GM12878 (cell line): ENCODE data around the gene CRYBG3. TPM values are rescaled to one million over a fixed set of nuclear protein-coding genes. Genes with fewer than 3 reads are reported as not detected.

Experiments
- ATAC-seq: fragments of 200-7000 bp; cut with Tn5 transposase; 3 replicates; pipeline ENCODE4 v1.9.1; 2020; ENCODE audit warnings: mild to moderate bottlenecking, moderate library complexity
- BruUV-seq: library from RNA; stranded (reverse); fragments of 400-500 nt; replicated peaks from 2 replicates; lab custom pipeline; 2021; lab: Mats Ljungman, UMichigan
- CTCF ChIA-PET: fragments of 300-600 bp; sonication (Branson Sonifier 250); formaldehyde crosslinking; extraction: SDS; loops from one replicate; lab custom pipeline; 2021; ENCODE audit warnings: inconsistent platforms; lab: Yijun Ruan, JAX
- POLR2A ChIA-PET: fragments of 350-600 bp; formaldehyde crosslinking; extraction: SDS; loops from one replicate; lab custom pipeline; 2021; ENCODE audit warnings: inconsistent platforms; lab: Charles Lee
- RAD21 ChIA-PET: fragments of 300-600 bp; sonication (Branson Sonifier 250); formaldehyde crosslinking; loops from one replicate; lab custom pipeline; 2023; ENCODE audit warnings: antibody characterized with exemption; ENCODE audit not compliant: unreplicated experiment; lab: Charles Lee
- SMC1A ChIA-PET: fragments of 300-600 bp; sonication (Branson Sonifier 250); formaldehyde crosslinking; loops from one replicate; lab custom pipeline; 2023; ENCODE audit not compliant: unreplicated experiment, uncharacterized antibody; lab: Charles Lee
- DNase-seq: peaks from one replicate; pipeline ENCODE4 v3.0.0-alpha.2; 2011; ENCODE audit warnings: low read depth, low spot score
- FAIRE-seq: peaks from 3 replicates; lab custom pipeline; 2011; peaks lifted over from hg19 to GRCh38; lab: Jason Lieb, UNC
- H2AFZ ChIP-seq: 2 replicates; pipeline ENCODE4 v1.6.0; 2011; ENCODE audit warnings: low read depth, low read length, control low read depth; ENCODE audit not compliant: control insufficient read depth
- H3K27ac ChIP-seq: 2 replicates; pipeline ENCODE4 v1.5.1; 2011; ENCODE audit warnings: control low read depth; ENCODE audit not compliant: control insufficient read depth, insufficient read depth
- H3K27me3 ChIP-seq, 2 experiments: replicated peaks in 1 of 2; 2 replicates each; pipeline versions ENCODE4 v1.6.0 to v1.6.1; 2011; ENCODE audit warnings: low read length in 1 of 2; ENCODE audit not compliant: control insufficient read depth in 2 of 2, insufficient read depth in 2 of 2
- H3K36me3 ChIP-seq, 2 experiments: 2 replicates each; pipeline ENCODE4 v1.5.1; 2011; ENCODE audit warnings: low read length in 1 of 2; ENCODE audit not compliant: control insufficient read depth in 2 of 2, insufficient read depth in 2 of 2
- H3K4me1 ChIP-seq: 2 replicates; pipeline ENCODE4 v1.6.1; 2011; ENCODE audit warnings: mild to moderate bottlenecking, low read length, moderate library complexity, mixed read lengths; ENCODE audit not compliant: control insufficient read depth, insufficient read depth
- H3K4me2 ChIP-seq: 2 replicates; pipeline ENCODE4 v1.6.0; 2011; ENCODE audit warnings: control low read depth; ENCODE audit not compliant: control insufficient read depth, insufficient read depth
- H3K4me3 ChIP-seq: fragments of 200-600 bp; sonication (generic); 2 replicates; pipeline ENCODE4 v1.5.1; 2016
- H3K79me2 ChIP-seq: 2 replicates; pipeline ENCODE4 v1.6.0; 2011; ENCODE audit warnings: low read length; ENCODE audit not compliant: control insufficient read depth, insufficient read depth
- H3K9ac ChIP-seq: 2 replicates; pipeline ENCODE4 v1.8.0; 2011; ENCODE audit warnings: low read length, control low read depth, mixed read lengths; ENCODE audit not compliant: control insufficient read depth, insufficient read depth
- H3K9me3 ChIP-seq: replicated peaks from 3 replicates; pipeline ENCODE4 v1.5.1; 2011; ENCODE audit warnings: mild to moderate bottlenecking, low read length; ENCODE audit not compliant: control insufficient read depth, insufficient read depth
- H4K20me1 ChIP-seq: 2 replicates; pipeline ENCODE4 v1.6.0; 2011; ENCODE audit not compliant: control insufficient read depth, insufficient read depth
- MTA2 ChIP-seq: fragments of 450-650 bp; IDR thresholded peaks from 2 replicates; pipeline ENCODE4 v1.6.1; 2016; ENCODE audit warnings: low read depth, mild to moderate bottlenecking, moderate library complexity
- MYB ChIP-seq: fragments of 150-350 bp; IDR thresholded peaks from 2 replicates; pipeline ENCODE4 v1.6.1; 2014; ENCODE audit warnings: mild to moderate bottlenecking, low read depth, low read length, borderline replicate concordance
- POLR2AphosphoS5 ChIP-seq: IDR thresholded peaks from 2 replicates; pipeline ENCODE4 v1.6.1; 2011; ENCODE audit warnings: mild to moderate bottlenecking, low read length, inconsistent platforms
- SMARCA5 ChIP-seq: fragments of 450-650 bp; IDR thresholded peaks from 2 replicates; pipeline ENCODE4 v1.6.1; 2017; ENCODE audit warnings: mild to moderate bottlenecking
- SP1 ChIP-seq: IDR thresholded peaks from one replicate; pipeline ENCODE4 v1.6.1; 2011; ENCODE audit warnings: low read depth, low read length
- STAT1 ChIP-seq: fragments of 450-650 bp; conservative IDR thresholded peaks from 2 replicates; pipeline ENCODE4 v1.6.1; 2014; ENCODE audit warnings: antibody characterized with exemption, mild to moderate bottlenecking
- ZBED1 ChIP-seq: IDR thresholded peaks from 2 replicates; pipeline ENCODE4 v1.6.1; 2016; ENCODE audit warnings: borderline replicate concordance
- ZZZ3 ChIP-seq: IDR thresholded peaks from 2 replicates; pipeline ENCODE4 v1.6.1; 2011; ENCODE audit warnings: low read depth; ENCODE audit not compliant: control insufficient read depth, insufficient read length
- WGBS: methylation state at CpG from one replicate; pipeline ENCODE4 v1.1.6; 2016; ENCODE audit warnings: low lambda C conversion rate; ENCODE audit not compliant: insufficient replicate concordance, insufficient coverage; ENCODE audit errors: missing lambda C conversion rate; 5-methylcytosine and 5-hydroxymethylcytosine counted together
- in situ Hi-C: fragments of 300-500 bp; cut with MboI; formaldehyde crosslinking; loops from 9 replicates; pipeline ENCODE4 v1.14.3; 2018; ENCODE audit warnings: mixed read lengths
- intact Hi-C: fragments of 100-400 bp; cut with micrococcal nuclease; formaldehyde crosslinking; loops from one replicate; pipeline ENCODE4 v1.14.2; 2022; ENCODE audit not compliant: unreplicated experiment
- polyA plus RNA-seq, 11 experiments: library from polyadenylated mRNA; depleted of rRNA in 4 of 11; unstranded in 6 of 11; stranded (reverse) in 5 of 11; fragments of >200 nt; fragmentation: Nextera tagmentation in 4 of 11; fragmentation: Illumina TruSeq in 1 of 11; extraction: Ambion mirVana in 4 of 11; extraction: Trizol in 1 of 11; gene quantifications; 1 replicate in 1 of 11; 2 replicates in 10 of 11; pipeline versions ENCODE4 v1.2.1 to v1.2.3, GENCODE V29; 2011 to 2016; ENCODE audit warnings: inconsistent platforms in 2 of 11, missing spikeins in 2 of 11, low read depth in 1 of 11
- total RNA-seq, 4 experiments: library from RNA; depleted of rRNA in 3 of 4; stranded (reverse); fragments of >200 nt in 3 of 4; fragmentation: Illumina TruSeq in 1 of 4; extraction: Trizol in 1 of 4; gene quantifications; 2 replicates each; pipeline versions ENCODE4 v1.2.1 to v1.2.3, GENCODE V29; 2013 to 2021
- TF ChIP-seq, protein P1 (sequence below): IDR thresholded peaks from 2 replicates; pipeline ENCODE4 v1.6.1; 2012; ENCODE audit warnings: improper control_type of control experiment, low read depth, low read length; ENCODE audit not compliant: insufficient replicate concordance
- TF ChIP-seq, protein P2 (sequence below): fragments of 450-650 bp; IDR thresholded peaks from 2 replicates; pipeline ENCODE4 v1.6.1; 2017; ENCODE audit warnings: mild to moderate bottlenecking, moderate library complexity

The CRYBG3 gene
- total and polyA plus RNA-seq, 10 of the 15 experiments (the other 5 are each of a cell fraction or from before 2014, with no cell fraction given), result 0.11 to 5.4 (median 1.6) TPM

DNA sequence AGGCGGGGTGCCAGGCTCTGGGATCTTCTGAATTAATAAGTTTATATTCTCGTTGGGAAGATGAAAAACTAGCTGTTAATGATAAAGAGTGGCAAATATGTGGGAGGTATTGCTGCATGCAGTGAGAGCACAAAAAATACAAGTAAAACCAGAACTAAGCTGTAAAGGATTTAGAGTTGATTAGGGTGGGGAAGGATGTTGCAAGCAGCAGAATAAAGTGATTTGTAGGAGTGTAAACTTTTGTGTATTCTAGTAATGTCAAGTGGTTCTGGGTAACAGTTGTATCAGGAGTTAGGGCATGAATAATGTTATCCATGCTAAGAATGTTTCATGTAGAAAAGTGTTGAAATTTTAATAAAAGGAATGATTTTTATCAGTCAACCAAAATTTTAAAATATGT, 18.1 kb downstream of the CRYBG3 start:
- ChIA-PET SMC1A (interaction anchor here (1.5 kb wide), 1 partner anchor 13 kb away, joined by 3 read pairs; no protein-coding TSS in a partner anchor), RAD21 (no interaction called here), CTCF (no interaction called here), POLR2A (no interaction called here)
- WGBS, result 91% methylated on average over 2 of the region's 2 CpGs
- H3K27ac ChIP-seq, result no peak overlapping the region
- no peak overlapping the region for H3K4me3 ChIP-seq
- in situ Hi-C loops, result no loop called here
- H3K79me2 ChIP-seq, result no peaks in the 10 kb centered on the region
- no peaks in the 10 kb centered on the region for H3K9me3 ChIP-seq
- H3K4me1 ChIP-seq, result no peaks in the 10 kb centered on the region
- FAIRE-seq (no peak), DNase-seq (no peak), ATAC-seq (no peak)
- no peak overlapping the region for H3K9ac ChIP-seq
- H3K36me3 ChIP-seq, result no peaks in the 10 kb centered on the region
- no TSS peak for BruUV-seq
- H2AFZ ChIP-seq, result no peak overlapping the region
- no peaks in the 10 kb centered on the region for H4K20me1 ChIP-seq
- no peak overlapping the region for H3K4me2 ChIP-seq
- H3K27me3 ChIP-seq, result no peaks in the 10 kb centered on the region
- intact Hi-C loops, result no loop called here
- TF ChIP-seq POLR2AphosphoS5, result no peak
- TF ChIP-seq ZZZ3, result no peak
- TF ChIP-seq, protein P1, sequence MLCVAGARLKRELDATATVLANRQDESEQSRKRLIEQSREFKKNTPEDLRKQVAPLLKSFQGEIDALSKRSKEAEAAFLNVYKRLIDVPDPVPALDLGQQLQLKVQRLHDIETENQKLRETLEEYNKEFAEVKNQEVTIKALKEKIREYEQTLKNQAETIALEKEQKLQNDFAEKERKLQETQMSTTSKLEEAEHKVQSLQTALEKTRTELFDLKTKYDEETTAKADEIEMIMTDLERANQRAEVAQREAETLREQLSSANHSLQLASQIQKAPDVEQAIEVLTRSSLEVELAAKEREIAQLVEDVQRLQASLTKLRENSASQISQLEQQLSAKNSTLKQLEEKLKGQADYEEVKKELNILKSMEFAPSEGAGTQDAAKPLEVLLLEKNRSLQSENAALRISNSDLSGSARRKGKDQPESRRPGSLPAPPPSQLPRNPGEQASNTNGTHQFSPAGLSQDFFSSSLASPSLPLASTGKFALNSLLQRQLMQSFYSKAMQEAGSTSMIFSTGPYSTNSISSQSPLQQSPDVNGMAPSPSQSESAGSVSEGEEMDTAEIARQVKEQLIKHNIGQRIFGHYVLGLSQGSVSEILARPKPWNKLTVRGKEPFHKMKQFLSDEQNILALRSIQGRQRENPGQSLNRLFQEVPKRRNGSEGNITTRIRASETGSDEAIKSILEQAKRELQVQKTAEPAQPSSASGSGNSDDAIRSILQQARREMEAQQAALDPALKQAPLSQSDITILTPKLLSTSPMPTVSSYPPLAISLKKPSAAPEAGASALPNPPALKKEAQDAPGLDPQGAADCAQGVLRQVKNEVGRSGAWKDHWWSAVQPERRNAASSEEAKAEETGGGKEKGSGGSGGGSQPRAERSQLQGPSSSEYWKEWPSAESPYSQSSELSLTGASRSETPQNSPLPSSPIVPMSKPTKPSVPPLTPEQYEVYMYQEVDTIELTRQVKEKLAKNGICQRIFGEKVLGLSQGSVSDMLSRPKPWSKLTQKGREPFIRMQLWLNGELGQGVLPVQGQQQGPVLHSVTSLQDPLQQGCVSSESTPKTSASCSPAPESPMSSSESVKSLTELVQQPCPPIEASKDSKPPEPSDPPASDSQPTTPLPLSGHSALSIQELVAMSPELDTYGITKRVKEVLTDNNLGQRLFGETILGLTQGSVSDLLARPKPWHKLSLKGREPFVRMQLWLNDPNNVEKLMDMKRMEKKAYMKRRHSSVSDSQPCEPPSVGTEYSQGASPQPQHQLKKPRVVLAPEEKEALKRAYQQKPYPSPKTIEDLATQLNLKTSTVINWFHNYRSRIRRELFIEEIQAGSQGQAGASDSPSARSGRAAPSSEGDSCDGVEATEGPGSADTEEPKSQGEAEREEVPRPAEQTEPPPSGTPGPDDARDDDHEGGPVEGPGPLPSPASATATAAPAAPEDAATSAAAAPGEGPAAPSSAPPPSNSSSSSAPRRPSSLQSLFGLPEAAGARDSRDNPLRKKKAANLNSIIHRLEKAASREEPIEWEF, result no peak
- TF ChIP-seq, protein P2, sequence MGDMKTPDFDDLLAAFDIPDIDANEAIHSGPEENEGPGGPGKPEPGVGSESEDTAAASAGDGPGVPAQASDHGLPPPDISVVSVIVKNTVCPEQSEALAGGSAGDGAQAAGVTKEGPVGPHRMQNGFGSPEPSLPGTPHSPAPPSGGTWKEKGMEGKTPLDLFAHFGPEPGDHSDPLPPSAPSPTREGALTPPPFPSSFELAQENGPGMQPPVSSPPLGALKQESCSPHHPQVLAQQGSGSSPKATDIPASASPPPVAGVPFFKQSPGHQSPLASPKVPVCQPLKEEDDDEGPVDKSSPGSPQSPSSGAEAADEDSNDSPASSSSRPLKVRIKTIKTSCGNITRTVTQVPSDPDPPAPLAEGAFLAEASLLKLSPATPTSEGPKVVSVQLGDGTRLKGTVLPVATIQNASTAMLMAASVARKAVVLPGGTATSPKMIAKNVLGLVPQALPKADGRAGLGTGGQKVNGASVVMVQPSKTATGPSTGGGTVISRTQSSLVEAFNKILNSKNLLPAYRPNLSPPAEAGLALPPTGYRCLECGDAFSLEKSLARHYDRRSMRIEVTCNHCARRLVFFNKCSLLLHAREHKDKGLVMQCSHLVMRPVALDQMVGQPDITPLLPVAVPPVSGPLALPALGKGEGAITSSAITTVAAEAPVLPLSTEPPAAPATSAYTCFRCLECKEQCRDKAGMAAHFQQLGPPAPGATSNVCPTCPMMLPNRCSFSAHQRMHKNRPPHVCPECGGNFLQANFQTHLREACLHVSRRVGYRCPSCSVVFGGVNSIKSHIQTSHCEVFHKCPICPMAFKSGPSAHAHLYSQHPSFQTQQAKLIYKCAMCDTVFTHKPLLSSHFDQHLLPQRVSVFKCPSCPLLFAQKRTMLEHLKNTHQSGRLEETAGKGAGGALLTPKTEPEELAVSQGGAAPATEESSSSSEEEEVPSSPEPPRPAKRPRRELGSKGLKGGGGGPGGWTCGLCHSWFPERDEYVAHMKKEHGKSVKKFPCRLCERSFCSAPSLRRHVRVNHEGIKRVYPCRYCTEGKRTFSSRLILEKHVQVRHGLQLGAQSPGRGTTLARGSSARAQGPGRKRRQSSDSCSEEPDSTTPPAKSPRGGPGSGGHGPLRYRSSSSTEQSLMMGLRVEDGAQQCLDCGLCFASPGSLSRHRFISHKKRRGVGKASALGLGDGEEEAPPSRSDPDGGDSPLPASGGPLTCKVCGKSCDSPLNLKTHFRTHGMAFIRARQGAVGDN, result no peak
- no peak for TF ChIP-seq STAT1
- no peak for TF ChIP-seq SP1
- TF ChIP-seq SMARCA5, result no peak
- no peak for TF ChIP-seq MTA2
- TF ChIP-seq ZBED1, result no peak
- no peak for TF ChIP-seq MYB
